Neural cell (in vitro differentiated cells): Measurements from ENCODE around the gene LFNG. TPM values are rescaled to one million over a fixed set of nuclear protein-coding genes. Genes with fewer than 3 reads are reported as not detected.

Source experiments
- H2AFZ ChIP-seq: fragments of 200-600, 300-800 bp; sonication (generic), shearing (Covaris generic); 2 replicates; pipeline ENCODE4 v1.6.0; 2014; ENCODE audit warnings: low read depth, mild to moderate bottlenecking, antibody characterized with exemption, low read length, moderate library complexity
- H3F3A ChIP-seq: fragments of 200-600 bp; shearing (Covaris generic); 2 replicates; pipeline ENCODE4 v1.6.1; 2016; ENCODE audit warnings: mild to moderate bottlenecking, moderate library complexity, mixed read lengths, antibody characterized with exemption, low read length; ENCODE audit not compliant: insufficient read depth, poor library complexity, severe bottlenecking
- H3K27ac ChIP-seq: fragments of 200-600, 300-800 bp; sonication (generic), shearing (Covaris generic); 2 replicates; pipeline ENCODE4 v1.5.1; 2014; ENCODE audit warnings: mild to moderate bottlenecking, low read length, moderate library complexity
- H3K27me3 ChIP-seq: fragments of 300-800, 200-600 bp; sonication (generic), shearing (Covaris generic); 2 replicates; pipeline ENCODE4 v1.6.0; 2014; ENCODE audit warnings: mild to moderate bottlenecking, low read depth, low read length, moderate library complexity; ENCODE audit not compliant: insufficient read depth
- H3K36me3 ChIP-seq: fragments of 300-800, 200-600 bp; sonication (generic), shearing (Covaris generic); 2 replicates; pipeline ENCODE4 v1.5.1; 2014; ENCODE audit warnings: mild to moderate bottlenecking, antibody characterized with exemption, low read length, moderate library complexity; ENCODE audit not compliant: insufficient read depth
- H3K4me2 ChIP-seq: fragments of 300-800, 200-600 bp; sonication (generic), shearing (Covaris generic); 2 replicates; pipeline ENCODE4 v1.6.0; 2014; ENCODE audit warnings: mild to moderate bottlenecking, low read length
- H3K4me3 ChIP-seq: fragments of 300-800, 200-600 bp; sonication (generic), shearing (Covaris generic); 2 replicates; pipeline ENCODE4 v1.5.1; 2014; ENCODE audit warnings: mild to moderate bottlenecking, low read length, moderate library complexity
- H3K79me2 ChIP-seq: fragments of 200-600 bp; shearing (Covaris generic); replicated peaks from 2 replicates; pipeline ENCODE4 v1.6.0; 2014; ENCODE audit warnings: mild to moderate bottlenecking, low read length, moderate library complexity; ENCODE audit not compliant: insufficient read depth
- H3K9ac ChIP-seq: fragments of 300-800, 200-600 bp; sonication (generic), shearing (Covaris generic); 2 replicates; pipeline ENCODE4 v1.6.1; 2016; ENCODE audit warnings: mild to moderate bottlenecking, low read length, mixed read lengths
- H3K9me2 ChIP-seq: fragments of 200-600 bp; shearing (Covaris generic); 2 replicates; pipeline ENCODE4 v1.6.1; 2016; ENCODE audit warnings: mild to moderate bottlenecking, low read length, mixed read lengths; ENCODE audit not compliant: insufficient read depth
- H3K9me3 ChIP-seq: fragments of 200-600, 300-800 bp; sonication (generic), shearing (Covaris generic); 2 replicates; pipeline ENCODE4 v1.6.1; 2016; ENCODE audit warnings: mild to moderate bottlenecking, mixed run types, low read length, moderate library complexity, mixed read lengths
- H4K20me1 ChIP-seq: fragments of 200-600 bp; shearing (Covaris generic); 2 replicates; pipeline ENCODE4 v1.6.1; 2016; ENCODE audit warnings: mild to moderate bottlenecking, mixed run types; ENCODE audit not compliant: insufficient read depth
- CTCF ChIP-seq: fragments of 450-650 bp; IDR thresholded peaks from 2 replicates; pipeline ENCODE4 v1.5.1; 2014; ENCODE audit warnings: antibody characterized with exemption, mild to moderate bottlenecking, moderate library complexity; ENCODE audit not compliant: poor library complexity, severe bottlenecking
- EP300 ChIP-seq: fragments of 450-650 bp; conservative IDR thresholded peaks from 2 replicates; pipeline ENCODE4 v1.6.1; 2014; ENCODE audit warnings: antibody characterized with exemption, mild to moderate bottlenecking, moderate library complexity; ENCODE audit not compliant: poor library complexity, severe bottlenecking
- POLR2AphosphoS5 ChIP-seq: IDR thresholded peaks from 2 replicates; pipeline ENCODE4 v1.6.1; 2012
- RAD21 ChIP-seq: fragments of 450-650 bp; conservative IDR thresholded peaks from 2 replicates; pipeline ENCODE4 v1.6.1; 2014; ENCODE audit warnings: antibody characterized with exemption, mild to moderate bottlenecking, moderate library complexity
- SMC3 ChIP-seq: fragments of 450-650 bp; conservative IDR thresholded peaks from 2 replicates; pipeline ENCODE4 v1.6.1; 2014; ENCODE audit warnings: antibody characterized with exemption, mild to moderate bottlenecking, moderate library complexity; ENCODE audit not compliant: poor library complexity
- polyA plus RNA-seq: library from polyadenylated mRNA; depleted of rRNA; stranded (reverse); fragments of >200 nt; gene quantifications from 2 replicates; pipeline ENCODE4 v1.2.3, GENCODE V29; 2014
- TF ChIP-seq, protein P1 (sequence below): IDR thresholded peaks from 2 replicates; pipeline ENCODE4 v1.6.1; 2012; ENCODE audit warnings: borderline replicate concordance

LFNG gene
- polyA plus RNA-seq, 1 donor from 2014 or later = 0.30 TPM

DNA sequence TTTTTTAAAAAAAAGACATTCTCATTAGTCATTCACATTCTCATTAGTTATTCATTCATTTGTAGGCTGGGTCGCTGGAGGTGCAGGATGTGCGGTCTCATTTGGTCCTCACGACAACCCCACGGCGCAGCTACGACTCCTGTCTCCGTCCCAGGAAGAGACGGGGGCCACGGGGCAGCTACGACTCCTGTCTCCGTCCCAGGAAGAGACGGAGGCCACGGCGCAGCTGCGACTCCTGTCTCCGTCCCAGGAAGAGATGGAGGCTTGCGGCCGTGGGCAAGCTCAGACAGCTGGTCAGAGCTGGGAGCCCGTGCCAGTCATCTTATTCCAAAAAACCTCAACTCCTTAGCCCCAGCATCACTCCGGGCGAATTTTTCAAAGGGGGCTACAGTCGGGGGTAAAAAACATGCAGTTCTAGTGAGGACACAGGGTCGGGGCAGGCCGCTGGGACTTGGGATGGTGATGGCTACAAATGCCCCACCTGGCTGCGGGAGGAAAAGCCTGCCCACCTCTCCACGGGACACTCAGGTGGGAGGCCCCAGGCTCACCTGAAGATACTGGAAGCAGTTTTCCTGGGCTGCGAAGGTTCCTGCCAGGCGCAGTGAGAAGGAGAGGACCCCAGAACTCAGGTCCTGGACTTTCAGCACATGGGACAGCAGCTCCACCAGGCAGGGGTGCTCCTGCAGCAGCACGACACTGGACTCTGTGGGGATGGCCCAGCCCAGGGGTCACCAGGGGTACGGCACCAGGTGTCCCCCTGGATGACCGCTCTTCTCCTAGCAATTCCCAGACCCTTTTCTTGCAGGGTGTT is 27.4 kb downstream of the LFNG start:
- no peaks in the 10 kb centered on the region for H3K36me3 ChIP-seq
- H3K4me2 ChIP-seq = no peak overlapping the region
- no peaks in the 10 kb centered on the region for H3K79me2 ChIP-seq
- H4K20me1 ChIP-seq = no peaks in the 10 kb centered on the region
- H3K27me3 ChIP-seq = no peaks in the 10 kb centered on the region
- H3K9me3 ChIP-seq = no peaks in the 10 kb centered on the region
- H3K27ac ChIP-seq = no peak overlapping the region
- H2AFZ ChIP-seq = no peak overlapping the region
- no peak overlapping the region for H3K4me3 ChIP-seq
- H3F3A ChIP-seq = no peaks in the 10 kb centered on the region
- no peak overlapping the region for H3K9ac ChIP-seq
- TF ChIP-seq, protein P1, sequence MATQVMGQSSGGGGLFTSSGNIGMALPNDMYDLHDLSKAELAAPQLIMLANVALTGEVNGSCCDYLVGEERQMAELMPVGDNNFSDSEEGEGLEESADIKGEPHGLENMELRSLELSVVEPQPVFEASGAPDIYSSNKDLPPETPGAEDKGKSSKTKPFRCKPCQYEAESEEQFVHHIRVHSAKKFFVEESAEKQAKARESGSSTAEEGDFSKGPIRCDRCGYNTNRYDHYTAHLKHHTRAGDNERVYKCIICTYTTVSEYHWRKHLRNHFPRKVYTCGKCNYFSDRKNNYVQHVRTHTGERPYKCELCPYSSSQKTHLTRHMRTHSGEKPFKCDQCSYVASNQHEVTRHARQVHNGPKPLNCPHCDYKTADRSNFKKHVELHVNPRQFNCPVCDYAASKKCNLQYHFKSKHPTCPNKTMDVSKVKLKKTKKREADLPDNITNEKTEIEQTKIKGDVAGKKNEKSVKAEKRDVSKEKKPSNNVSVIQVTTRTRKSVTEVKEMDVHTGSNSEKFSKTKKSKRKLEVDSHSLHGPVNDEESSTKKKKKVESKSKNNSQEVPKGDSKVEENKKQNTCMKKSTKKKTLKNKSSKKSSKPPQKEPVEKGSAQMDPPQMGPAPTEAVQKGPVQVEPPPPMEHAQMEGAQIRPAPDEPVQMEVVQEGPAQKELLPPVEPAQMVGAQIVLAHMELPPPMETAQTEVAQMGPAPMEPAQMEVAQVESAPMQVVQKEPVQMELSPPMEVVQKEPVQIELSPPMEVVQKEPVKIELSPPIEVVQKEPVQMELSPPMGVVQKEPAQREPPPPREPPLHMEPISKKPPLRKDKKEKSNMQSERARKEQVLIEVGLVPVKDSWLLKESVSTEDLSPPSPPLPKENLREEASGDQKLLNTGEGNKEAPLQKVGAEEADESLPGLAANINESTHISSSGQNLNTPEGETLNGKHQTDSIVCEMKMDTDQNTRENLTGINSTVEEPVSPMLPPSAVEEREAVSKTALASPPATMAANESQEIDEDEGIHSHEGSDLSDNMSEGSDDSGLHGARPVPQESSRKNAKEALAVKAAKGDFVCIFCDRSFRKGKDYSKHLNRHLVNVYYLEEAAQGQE = no peak
- TF ChIP-seq EP300 = no peak
- H3K9me2 ChIP-seq = no peaks in the 10 kb centered on the region

GRCh38 chr7:2551418-2551817 is 31.8 kb downstream of the LFNG start:
- Histone ChIP-seq H3K27me3 (no peaks in the 10 kb centered on the region), H3K9me2 (no peaks in the 10 kb centered on the region), H4K20me1 (no peaks in the 10 kb centered on the region), H3K36me3 (no peaks in the 10 kb centered on the region), H3F3A (no peaks in the 10 kb centered on the region), H3K9me3 (no peaks in the 10 kb centered on the region), H3K79me2 (no peaks in the 10 kb centered on the region), H3K9ac (no peak overlapping the region), H3K4me3 (no peak overlapping the region), H3K4me2 (no peak overlapping the region), H2AFZ (no peak overlapping the region), H3K27ac (no peak overlapping the region)
- no peak for TF ChIP-seq CTCF
- TF ChIP-seq RAD21 = no peak
- no peak for TF ChIP-seq POLR2AphosphoS5
- TF ChIP-seq, protein P1 = no peak
- TF ChIP-seq SMC3 = no peak
